Measurements from ENCODE around the gene TMEM43.

- no peak for TF ChIP-seq CTCF (IDR thresholded peaks at IDR 0.05; ENCODE audit: insufficient read depth, low read length)
- no peak for TF ChIP-seq POLR2AphosphoS5 (IDR thresholded peaks at IDR 0.05; ENCODE audit: low read depth)
- TF ChIP-seq SPI1 (IDR thresholded peaks at IDR 0.05; ENCODE audit: borderline replicate concordance, low read depth): no peak
Observed at GRCh38 chr3:14130707-14131106, 5.9 kb downstream of the TMEM43 start.

All from HL-60 (cell line).